Effector memory CD4-positive, alpha-beta T cell (primary cell): ENCODE data around the gene RAP1A.

Experiments
- DNase-seq, 3 donors: peaks; one replicate each; pipeline ENCODE4 v3.0.0-alpha.2; 2020
- H3K27ac ChIP-seq: 2 replicates; pipeline ENCODE4 v1.7.0; 2013; ENCODE audit warnings: mild to moderate bottlenecking, low read length, moderate library complexity; ENCODE audit not compliant: insufficient read depth, poor library complexity, severe bottlenecking
- H3K27me3 ChIP-seq: replicated peaks from 2 replicates; pipeline ENCODE4 v1.7.0; 2013; ENCODE audit warnings: mild to moderate bottlenecking, low read length; ENCODE audit not compliant: insufficient read depth, control insufficient read depth, poor library complexity, severe bottlenecking
- H3K36me3 ChIP-seq: 2 replicates; pipeline ENCODE4 v1.7.0; 2013; ENCODE audit warnings: mild to moderate bottlenecking, low read length, moderate library complexity; ENCODE audit not compliant: control insufficient read depth, insufficient read depth
- H3K4me1 ChIP-seq: 2 replicates; pipeline ENCODE4 v1.7.0; 2013; ENCODE audit warnings: low read length, mild to moderate bottlenecking; ENCODE audit not compliant: control insufficient read depth, insufficient read depth, poor library complexity, severe bottlenecking
- H3K4me3 ChIP-seq: 2 replicates; pipeline ENCODE4 v1.7.0; 2013; ENCODE audit warnings: low read length, low read depth, mild to moderate bottlenecking; ENCODE audit not compliant: insufficient read depth, poor library complexity, severe bottlenecking
- H3K9me3 ChIP-seq: 2 replicates; pipeline ENCODE4 v1.7.0; 2013; ENCODE audit warnings: mild to moderate bottlenecking, low read length, moderate library complexity; ENCODE audit not compliant: control insufficient read depth

The RAP1A gene

DNA sequence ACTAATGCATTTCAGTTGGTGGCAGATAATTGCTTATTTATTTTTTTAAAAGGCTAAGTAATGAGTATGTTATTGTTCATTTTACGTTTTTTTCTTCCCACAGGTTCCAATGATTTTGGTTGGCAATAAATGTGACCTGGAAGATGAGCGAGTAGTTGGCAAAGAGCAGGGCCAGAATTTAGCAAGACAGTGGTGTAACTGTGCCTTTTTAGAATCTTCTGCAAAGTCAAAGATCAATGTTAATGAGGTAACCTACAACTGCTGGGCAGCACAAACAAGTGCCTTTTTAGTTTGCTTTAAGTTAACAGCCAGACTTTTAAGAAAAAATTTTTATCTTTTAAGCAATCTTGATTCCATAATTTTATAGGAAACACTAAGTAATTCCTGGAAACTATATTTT is 84.7 kb downstream of the RAP1A start:
- H3K9me3 ChIP-seq, result no peaks in the 10 kb centered on the region
- H3K4me3 ChIP-seq, result no peak overlapping the region
- no peak for DNase-seq
- H3K36me3 ChIP-seq, result peaks cover 70% of the 10 kb centered on the region
- H3K27me3 ChIP-seq, result no peaks in the 10 kb centered on the region
- H3K4me1 ChIP-seq, result no peaks in the 10 kb centered on the region
- H3K27ac ChIP-seq, result no peak overlapping the region

DNA sequence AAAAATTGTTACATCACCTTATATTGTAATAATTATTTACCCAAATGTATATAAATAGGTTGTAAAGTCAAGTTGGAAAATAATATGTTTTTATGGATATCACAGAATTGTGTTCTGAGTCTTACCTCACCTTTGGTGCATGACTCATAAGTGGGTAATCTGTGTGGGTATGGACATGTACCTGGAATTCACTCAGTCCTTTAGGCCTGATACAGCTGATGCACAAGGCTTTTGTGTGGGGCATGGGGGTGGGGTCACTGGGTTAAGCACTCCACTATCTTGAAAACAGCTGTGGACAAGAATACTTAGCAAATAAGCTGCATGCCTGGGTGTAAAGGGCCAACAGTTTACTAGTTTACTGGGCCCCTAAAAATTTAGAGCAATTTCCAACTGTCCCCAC is 85.2 kb downstream of the RAP1A start:
- Histone ChIP-seq H3K9me3 (no peaks in the 10 kb centered on the region), H3K4me3 (no peak overlapping the region), H3K27ac (no peak overlapping the region), H3K27me3 (no peaks in the 10 kb centered on the region), H3K4me1 (no peaks in the 10 kb centered on the region), H3K36me3 (peaks cover 70% of the 10 kb centered on the region)
- DNase-seq, result no peak

- Histone ChIP-seq H3K9me3 (no peaks in the 10 kb centered on the region), H3K27ac (no peak overlapping the region), H3K4me1 (no peaks in the 10 kb centered on the region), H3K27me3 (no peaks in the 10 kb centered on the region), H3K36me3 (peaks cover 67% of the 10 kb centered on the region), H3K4me3 (no peak overlapping the region)
- no peak for DNase-seq
Observed at GRCh38 chr1:111705841-111706240, 86.3 kb downstream of the RAP1A start.

DNA sequence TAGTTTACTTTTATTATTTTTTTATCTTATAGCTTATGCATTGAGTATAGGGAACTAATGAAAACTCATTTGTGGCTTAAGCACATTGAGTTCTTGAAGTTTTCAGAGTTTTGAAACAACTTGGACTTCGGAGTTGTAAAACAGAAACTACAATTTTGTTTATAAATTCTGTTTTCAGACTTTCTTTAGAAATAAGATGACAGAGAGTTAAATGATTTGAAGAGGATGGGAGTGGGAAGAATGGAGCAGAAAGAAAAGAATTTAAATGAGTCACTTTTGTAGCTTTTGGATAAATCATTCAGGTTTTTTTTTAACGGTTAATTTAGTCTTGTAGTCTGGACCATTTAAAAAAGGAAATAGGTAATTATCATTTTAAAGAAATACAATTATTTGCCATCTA is 87.3 kb downstream of the RAP1A start:
- Histone ChIP-seq H3K36me3 (peaks cover 60% of the 10 kb centered on the region), H3K27ac (no peak overlapping the region), H3K4me3 (no peak overlapping the region), H3K9me3 (no peaks in the 10 kb centered on the region), H3K4me1 (no peaks in the 10 kb centered on the region), H3K27me3 (no peaks in the 10 kb centered on the region)
- DNase-seq, result no peak

- Histone ChIP-seq H3K4me1 (no peaks in the 10 kb centered on the region), H3K27ac (no peak overlapping the region), H3K4me3 (no peak overlapping the region), H3K36me3 (peaks cover 60% of the 10 kb centered on the region), H3K27me3 (no peaks in the 10 kb centered on the region), H3K9me3 (no peaks in the 10 kb centered on the region)
- DNase-seq, result no peak
Observed at GRCh38 chr1:111707906-111708305, 88.3 kb downstream of the RAP1A start.

GRCh38 chr1:111709986-111710385 is 90.4 kb downstream of the RAP1A start:
- Histone ChIP-seq H3K4me1 (no peaks in the 10 kb centered on the region), H3K36me3 (peaks cover 41% of the 10 kb centered on the region), H3K4me3 (no peak overlapping the region), H3K9me3 (no peaks in the 10 kb centered on the region), H3K27me3 (no peaks in the 10 kb centered on the region), H3K27ac (no peak overlapping the region)
- no peak for DNase-seq

DNA sequence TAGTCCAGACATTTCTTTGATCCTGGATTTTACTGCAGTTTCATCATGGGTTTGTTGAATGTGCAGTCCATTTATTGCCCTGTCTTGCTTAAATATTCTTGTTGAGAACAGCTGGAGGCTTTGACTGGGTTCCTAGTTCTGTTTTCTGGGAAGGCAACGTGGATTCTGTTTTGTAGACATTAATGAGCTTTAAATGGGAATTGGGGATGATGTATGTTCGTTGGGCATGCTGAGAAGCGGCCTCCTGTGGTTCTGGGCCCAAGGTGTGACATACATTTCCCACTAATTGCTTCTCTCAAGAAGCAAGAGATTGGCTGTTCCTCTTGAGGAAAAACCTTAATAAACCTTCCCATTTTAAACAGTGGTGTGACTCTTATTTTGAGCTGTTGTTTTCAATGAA is 96.7 kb downstream of the RAP1A start:
- no peak for DNase-seq
- H3K9me3 ChIP-seq, result no peaks in the 10 kb centered on the region
- no peak overlapping the region for H3K4me3 ChIP-seq
- H3K27ac ChIP-seq, result no peak overlapping the region
- H3K36me3 ChIP-seq, result peaks cover 14% of the 10 kb centered on the region
- H3K4me1 ChIP-seq, result no peaks in the 10 kb centered on the region
- no peaks in the 10 kb centered on the region for H3K27me3 ChIP-seq

DNA sequence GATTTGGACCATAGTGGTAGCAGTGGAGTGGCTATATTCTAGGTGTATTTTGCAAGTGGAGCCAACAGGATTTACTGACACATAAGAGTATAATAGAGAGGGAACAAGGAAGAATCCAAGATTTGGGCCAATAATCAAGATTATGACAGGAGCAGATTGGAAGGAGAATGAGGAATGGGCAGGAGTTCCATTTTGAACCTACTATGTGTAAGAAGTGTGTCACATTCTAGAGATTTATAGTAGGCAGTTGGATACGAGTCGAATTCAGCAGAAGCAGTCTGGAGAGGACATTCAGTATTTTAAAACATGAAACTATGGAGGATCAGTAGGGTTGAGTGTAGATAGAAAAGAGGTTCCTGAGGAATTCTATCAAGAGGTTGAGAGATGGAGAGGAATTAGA is 97.9 kb downstream of the RAP1A start:
- Histone ChIP-seq H3K27ac (no peak overlapping the region), H3K27me3 (no peaks in the 10 kb centered on the region), H3K4me3 (no peak overlapping the region), H3K4me1 (no peaks in the 10 kb centered on the region), H3K36me3 (peaks cover 10% of the 10 kb centered on the region), H3K9me3 (no peaks in the 10 kb centered on the region)
- DNase-seq, result no peak

DNA sequence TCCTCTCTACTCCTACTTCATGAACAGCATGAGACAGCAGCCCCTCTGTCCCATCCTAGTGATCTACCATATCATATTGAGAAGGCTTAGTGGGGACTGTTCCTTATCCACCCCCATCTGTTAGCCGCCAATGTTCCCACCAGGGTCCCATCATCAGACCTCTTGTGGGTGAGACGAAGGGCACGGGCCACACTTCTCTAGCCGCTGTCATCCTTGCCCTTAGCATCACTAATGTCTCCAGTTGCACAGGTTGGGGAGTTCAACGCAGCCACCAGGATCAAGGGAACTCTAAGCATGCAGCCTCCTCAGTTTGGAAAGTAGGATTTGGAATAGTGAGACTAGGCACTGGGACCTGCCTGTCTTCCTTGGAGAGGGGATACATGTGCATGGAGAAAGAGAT is 99.5 kb downstream of the RAP1A start:
- no peak for DNase-seq
- peaks cover 10% of the 10 kb centered on the region for H3K36me3 ChIP-seq
- H3K4me3 ChIP-seq, result no peak overlapping the region
- no peaks in the 10 kb centered on the region for H3K27me3 ChIP-seq
- H3K27ac ChIP-seq, result no peak overlapping the region
- no peaks in the 10 kb centered on the region for H3K9me3 ChIP-seq
- H3K4me1 ChIP-seq, result peaks cover 12% of the 10 kb centered on the region

GRCh38 chr1:111719674-111720132 is 100.1 kb downstream of the RAP1A start:
- H3K4me3 ChIP-seq, result no peak overlapping the region
- H3K27me3 ChIP-seq, result no peaks in the 10 kb centered on the region
- H3K27ac ChIP-seq, result no peak overlapping the region

More at GRCh38 chr1:111719674-111720132, 100.1 kb downstream of the RAP1A start:
- peaks cover 10% of the 10 kb centered on the region for H3K36me3 ChIP-seq
- no peaks in the 10 kb centered on the region for H3K9me3 ChIP-seq
- peaks cover 12% of the 10 kb centered on the region for H3K4me1 ChIP-seq
- no peak for DNase-seq
